NCI-H2107 treated with DMSO at 0.1 percent for 48 hours (cell line): ENCODE measurements around the gene IGSF21.

Experiments
- DNase-seq: peaks from one replicate; lab custom pipeline; 2025; ENCODE audit not compliant: unreplicated experiment; lab: John Stamatoyannopoulos, UW

The IGSF21 gene

GRCh38 chr1:18256282-18257235, 149.0 kb downstream of the IGSF21 start:
- peak; percentile 8 for DNase-seq

- no peak for DNase-seq
These were observed 150.2 kb downstream of the IGSF21 start for GRCh38 chr1:18257778-18258177.

- no peak for DNase-seq
These were observed 154.3 kb downstream of the IGSF21 start for GRCh38 chr1:18261891-18262290.

- DNase-seq = no peak
These were observed 155.1 kb downstream of the IGSF21 start for GRCh38 chr1:18262726-18263125.

GRCh38 chr1:18263547-18264120, 156.0 kb downstream of the IGSF21 start:
- no peak for DNase-seq

- DNase-seq = no peak
These were observed 156.9 kb downstream of the IGSF21 start for GRCh38 chr1:18264450-18265039.

- no peak for DNase-seq
These were observed 158.0 kb downstream of the IGSF21 start for GRCh38 chr1:18265641-18266040.

- DNase-seq = no peak
These were observed 158.8 kb downstream of the IGSF21 start for GRCh38 chr1:18266391-18266790.

GRCh38 chr1:18271336-18271735, 163.7 kb downstream of the IGSF21 start:
- DNase-seq = no peak

- DNase-seq = no peak
These were observed 171.3 kb downstream of the IGSF21 start for GRCh38 chr1:18278946-18279345.

GRCh38 chr1:18279351-18280074, 171.9 kb downstream of the IGSF21 start:
- no peak for DNase-seq

- DNase-seq = no peak
These were observed 173.4 kb downstream of the IGSF21 start for GRCh38 chr1:18280956-18281355.

GRCh38 chr1:18282851-18283600, 175.4 kb downstream of the IGSF21 start:
- DNase-seq = peak; percentile 33

- DNase-seq = no peak
These were observed 176.2 kb downstream of the IGSF21 start for GRCh38 chr1:18283601-18284385.

GRCh38 chr1:18284805-18285537, 177.4 kb downstream of the IGSF21 start:
- peak; percentile 36 for DNase-seq

- DNase-seq = no peak
These were observed 177.9 kb downstream of the IGSF21 start for GRCh38 chr1:18285538-18285924.

- DNase-seq = peak; percentile 23
These were observed 181.1 kb downstream of the IGSF21 start for GRCh38 chr1:18288722-18289121.

- no peak for DNase-seq
These were observed 182.0 kb downstream of the IGSF21 start for GRCh38 chr1:18289597-18289996.

GRCh38 chr1:18290740-18291412, 183.3 kb downstream of the IGSF21 start:
- no peak for DNase-seq
